H1 (cell line): Measurements from ENCODE around the gene TOP1.

ENCODE experiments used
- EZH2 ChIP-seq: fragments of 200-600 bp; sonication (generic); IDR thresholded peaks from 2 replicates; pipeline ENCODE4 v1.7.1; 2012; ENCODE audit warnings: low read depth, mild to moderate bottlenecking, moderate library complexity, low read length, inconsistent platforms; ENCODE audit not compliant: severe bottlenecking
- JUN ChIP-seq: IDR thresholded peaks from 2 replicates; pipeline ENCODE4 v1.6.1; 2011; ENCODE audit warnings: low read depth, mild to moderate bottlenecking, improper control_type of control experiment, low read length
- RAD21 ChIP-seq, 2 experiments: IDR thresholded peaks in 1 of 2; conservative IDR thresholded peaks in 1 of 2; 2 replicates each; pipeline ENCODE4 v1.6.1; 2011; ENCODE audit warnings: low read depth in 2 of 2, low read length in 2 of 2, improper control_type of control experiment in 1 of 2, inconsistent platforms in 1 of 2, mild to moderate bottlenecking in 1 of 2, moderate library complexity in 1 of 2
- ZNF274 ChIP-seq: IDR thresholded peaks from 2 replicates; pipeline ENCODE4 v1.7.0; 2012; ENCODE audit warnings: low read length, borderline replicate concordance; ENCODE audit errors: extremely low read depth
- TF ChIP-seq, protein P1 (sequence below), 3 experiments: IDR thresholded peaks; 1 replicate in 2 of 3; 2 replicates in 1 of 3; pipeline versions ENCODE4 v1.5.1 to v1.6.1; 2011; ENCODE audit warnings: low read length in 3 of 3, mild to moderate bottlenecking in 3 of 3, inconsistent platforms in 2 of 3, low read depth in 1 of 3, moderate library complexity in 1 of 3; ENCODE audit not compliant: insufficient read depth in 1 of 3; ENCODE audit errors: control extremely low read depth in 1 of 3

DNA sequence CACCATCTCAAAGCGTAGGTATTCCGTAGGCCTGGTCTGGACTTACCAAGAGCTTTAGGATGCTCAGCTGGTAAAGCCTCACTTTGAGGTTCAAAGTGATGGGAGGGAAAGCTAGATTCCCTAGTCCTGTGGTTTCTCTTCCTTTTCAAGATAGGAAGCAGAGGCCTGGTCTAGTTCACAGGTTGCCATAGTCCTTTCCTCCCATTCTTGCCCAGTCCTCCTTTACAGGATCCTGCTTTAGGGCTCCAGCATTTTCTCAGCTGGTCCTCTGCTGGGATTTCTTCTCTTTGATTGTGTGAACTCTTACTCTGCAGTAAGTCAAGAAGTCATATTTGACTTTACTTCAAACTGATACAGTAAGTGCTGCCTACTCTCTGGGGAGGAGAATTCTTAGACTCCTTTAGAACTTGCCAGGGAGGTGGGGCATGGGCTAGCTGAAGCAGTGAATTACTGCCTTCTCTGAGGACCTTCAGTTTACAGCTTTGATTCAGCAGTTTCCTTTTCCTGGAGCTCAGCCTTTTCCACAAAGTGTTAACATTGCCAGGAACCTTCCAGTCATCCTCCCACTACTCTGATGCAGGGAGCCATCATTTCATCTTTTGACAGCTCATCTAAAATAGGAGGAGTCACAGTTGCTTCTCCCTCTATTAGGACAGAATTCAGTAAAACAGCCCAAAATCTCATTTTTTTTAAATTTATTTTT is 65.9 kb downstream of the TOP1 start:
- TF ChIP-seq ZNF274 (no peak), EZH2 (no peak), JUN (no peak), RAD21 (IDR thresholded peaks at IDR 0.05 in 1 of 2, conservative IDR thresholded peaks at IDR 0.05 in 1 of 2; ENCODE audit: low read depth in 2 of 2, low read length in 2 of 2) (no peak)
- TF ChIP-seq, protein P1, sequence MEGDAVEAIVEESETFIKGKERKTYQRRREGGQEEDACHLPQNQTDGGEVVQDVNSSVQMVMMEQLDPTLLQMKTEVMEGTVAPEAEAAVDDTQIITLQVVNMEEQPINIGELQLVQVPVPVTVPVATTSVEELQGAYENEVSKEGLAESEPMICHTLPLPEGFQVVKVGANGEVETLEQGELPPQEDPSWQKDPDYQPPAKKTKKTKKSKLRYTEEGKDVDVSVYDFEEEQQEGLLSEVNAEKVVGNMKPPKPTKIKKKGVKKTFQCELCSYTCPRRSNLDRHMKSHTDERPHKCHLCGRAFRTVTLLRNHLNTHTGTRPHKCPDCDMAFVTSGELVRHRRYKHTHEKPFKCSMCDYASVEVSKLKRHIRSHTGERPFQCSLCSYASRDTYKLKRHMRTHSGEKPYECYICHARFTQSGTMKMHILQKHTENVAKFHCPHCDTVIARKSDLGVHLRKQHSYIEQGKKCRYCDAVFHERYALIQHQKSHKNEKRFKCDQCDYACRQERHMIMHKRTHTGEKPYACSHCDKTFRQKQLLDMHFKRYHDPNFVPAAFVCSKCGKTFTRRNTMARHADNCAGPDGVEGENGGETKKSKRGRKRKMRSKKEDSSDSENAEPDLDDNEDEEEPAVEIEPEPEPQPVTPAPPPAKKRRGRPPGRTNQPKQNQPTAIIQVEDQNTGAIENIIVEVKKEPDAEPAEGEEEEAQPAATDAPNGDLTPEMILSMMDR (IDR thresholded peaks at IDR 0.05; ENCODE audit: control extremely low read depth in 1 of 3, insufficient read depth in 1 of 3, low read depth in 1 of 3, low read length in 3 of 3) = no peak
